Stimulated activated naive CD8-positive, alpha-beta T cell treated with anti-CD3 and anti-CD28 coated beads, Interleukin-15, amount 100 ng/mL, for 72 hours (primary cell): Measurements from ENCODE around the gene FST.

ENCODE experiments used
- ATAC-seq: fragments of 150-1000 bp; cut with Tn5 transposase; 2 replicates; pipeline ENCODE4 v1.10.0; 2021; ENCODE audit warnings: mild to moderate bottlenecking, moderate library complexity
- DNase-seq, 2 donors: peaks; one replicate each; pipeline ENCODE4 v3.0.0; 2021 to 2022
- H3K27ac Mint-ChIP-seq, 2 donors: one replicate each; pipeline ENCODE4 v1.8.0; 2022; ENCODE audit warnings: mild to moderate bottlenecking in 2 of 2, mixed read lengths in 2 of 2, moderate library complexity in 2 of 2
- H3K27me3 Mint-ChIP-seq: one replicate; pipeline ENCODE4 v1.8.0; 2022; ENCODE audit warnings: mixed read lengths
- H3K4me1 Mint-ChIP-seq: one replicate; pipeline ENCODE4 v1.8.0; 2022; ENCODE audit warnings: mild to moderate bottlenecking, mixed read lengths
- H3K4me3 Mint-ChIP-seq, 2 donors: one replicate each; pipeline ENCODE4 v1.8.0; 2022; ENCODE audit warnings: mild to moderate bottlenecking in 2 of 2, mixed read lengths in 2 of 2, moderate library complexity in 1 of 2
- H3K9me3 Mint-ChIP-seq, 2 donors: one replicate each; pipeline ENCODE4 v1.8.0; 2022; ENCODE audit warnings: mixed read lengths in 2 of 2

Gene FST

DNA sequence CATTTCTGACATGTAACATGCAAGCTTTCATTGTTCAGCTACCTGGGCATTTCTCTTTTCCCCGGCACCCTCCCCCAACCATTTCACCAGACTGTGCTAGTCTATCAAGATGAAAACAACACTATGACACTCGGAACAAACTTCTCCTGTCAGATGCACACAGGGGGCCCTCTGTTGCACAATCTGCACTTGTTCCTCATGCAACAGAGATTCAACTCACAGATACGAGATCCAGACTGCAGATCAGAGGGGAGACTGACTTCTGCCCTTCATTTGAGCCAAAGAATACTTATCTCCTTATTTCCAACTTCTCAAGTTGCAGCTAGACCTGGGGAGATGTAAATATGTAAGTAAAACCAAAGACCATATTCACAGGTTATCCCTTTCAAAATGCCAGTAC is 15.7 kb upstream of the FST start:
- Mint-ChIP-seq H3K27me3 (peaks cover 36% of the 10 kb centered on the region), H3K4me3 (no peak overlapping the region), H3K9me3 (no peaks in the 10 kb centered on the region), H3K27ac (no peak overlapping the region), H3K4me1 (no peaks in the 10 kb centered on the region)
- ATAC-seq (no peak), DNase-seq (no peak)

DNA sequence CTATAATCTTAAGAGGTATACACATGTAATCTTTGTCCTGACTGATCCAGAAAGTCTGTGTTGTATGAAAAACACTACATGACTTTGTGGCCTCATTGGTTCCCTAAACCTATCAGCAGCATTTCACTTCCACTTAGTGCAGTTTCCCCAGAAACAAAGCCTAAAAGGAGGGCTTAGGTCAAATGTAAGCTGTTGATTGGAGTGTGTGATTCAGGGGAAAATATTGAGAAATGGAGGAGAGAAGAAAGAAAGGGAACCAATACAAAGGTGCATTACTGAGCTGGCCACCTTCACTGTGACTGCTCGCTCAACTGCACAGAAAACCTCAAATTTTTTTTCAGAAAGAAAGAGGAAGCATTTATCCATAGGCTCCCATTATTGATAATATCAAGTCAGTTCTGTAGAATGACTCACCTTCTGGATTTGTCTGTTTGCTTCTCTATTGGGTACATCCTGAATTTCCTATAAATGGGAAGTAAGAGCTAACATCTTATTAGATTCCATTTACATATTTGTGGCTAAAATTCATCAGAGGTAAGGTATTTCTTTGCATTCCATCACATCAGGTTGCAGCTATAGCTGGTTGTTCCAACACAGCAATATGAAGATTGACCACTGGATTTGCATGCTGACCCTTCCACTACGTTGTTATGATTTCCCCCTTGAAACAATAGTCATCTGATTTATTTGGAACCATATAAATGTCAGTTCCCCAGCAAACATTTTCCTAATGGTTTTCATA is 10.3 kb upstream of the FST start:
- Mint-ChIP-seq H3K27me3 (peaks cover 51% of the 10 kb centered on the region), H3K4me3 (no peak overlapping the region), H3K4me1 (no peaks in the 10 kb centered on the region), H3K27ac (no peak overlapping the region), H3K9me3 (no peaks in the 10 kb centered on the region)
- DNase-seq (no peak), ATAC-seq (no peak)

DNA sequence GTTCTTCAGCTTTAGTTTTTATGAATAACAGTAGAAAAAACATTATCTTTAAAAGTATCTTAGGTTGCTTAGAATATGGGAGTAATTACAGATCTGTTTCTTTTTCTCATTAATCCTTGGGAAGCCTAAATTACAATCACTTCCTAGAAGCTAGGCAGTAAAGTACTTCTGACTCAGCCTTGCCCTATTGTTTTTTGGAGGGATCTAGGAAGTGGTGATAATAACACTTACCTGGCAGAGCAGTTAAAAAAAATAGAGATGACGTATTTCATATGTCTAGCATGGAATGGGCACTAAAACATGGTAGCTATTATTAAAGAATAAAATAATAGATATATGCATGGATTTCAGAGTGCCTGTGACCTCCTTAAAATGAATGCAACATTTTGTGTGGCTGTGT is 8.2 kb upstream of the FST start:
- H3K27me3 Mint-ChIP-seq, result peaks cover 60% of the 10 kb centered on the region
- H3K27ac Mint-ChIP-seq, result no peak overlapping the region
- no peak for ATAC-seq
- no peak for DNase-seq
- H3K4me3 Mint-ChIP-seq, result no peak overlapping the region
- no peaks in the 10 kb centered on the region for H3K4me1 Mint-ChIP-seq
- no peaks in the 10 kb centered on the region for H3K9me3 Mint-ChIP-seq

DNA sequence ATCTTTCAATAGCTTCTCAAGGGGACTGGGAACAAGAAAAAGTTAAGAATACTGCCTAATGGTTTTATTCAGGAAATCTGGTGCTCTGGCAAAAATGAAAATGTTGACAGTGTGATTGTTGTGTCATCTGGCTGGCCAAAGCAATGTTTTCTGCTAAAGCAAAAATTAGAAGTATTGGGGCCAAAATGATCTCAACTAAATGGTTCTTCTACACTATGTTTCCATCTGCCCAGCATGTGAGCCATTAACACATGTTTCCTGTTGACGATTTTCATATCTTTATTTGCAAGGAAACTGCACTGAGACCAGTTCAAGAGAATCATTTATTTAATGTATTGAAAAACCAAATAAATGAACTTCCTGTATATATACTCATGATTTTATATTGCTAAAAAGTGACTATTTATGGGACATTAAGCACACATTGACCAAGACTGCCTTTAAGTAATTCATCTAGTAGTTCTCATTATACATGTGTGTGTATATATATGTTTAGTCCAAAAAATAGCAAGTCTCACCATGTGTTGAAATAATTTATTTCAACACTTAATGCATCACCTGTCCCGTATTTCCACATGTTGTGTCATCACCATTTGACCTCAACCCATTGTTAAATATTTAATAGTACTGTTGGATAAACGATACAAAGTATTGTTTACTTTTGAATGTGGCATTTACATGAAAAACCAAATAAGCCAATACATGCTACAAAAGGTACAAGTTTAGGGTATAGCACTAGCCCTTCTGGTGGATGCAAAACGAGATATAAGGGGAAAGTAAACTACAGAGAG is 7.5 kb upstream of the FST start:
- Mint-ChIP-seq H3K27ac (no peak overlapping the region), H3K4me1 (no peaks in the 10 kb centered on the region), H3K9me3 (no peaks in the 10 kb centered on the region), H3K4me3 (no peak overlapping the region), H3K27me3 (peaks cover 60% of the 10 kb centered on the region)
- DNase-seq (no peak), ATAC-seq (no peak)

DNA sequence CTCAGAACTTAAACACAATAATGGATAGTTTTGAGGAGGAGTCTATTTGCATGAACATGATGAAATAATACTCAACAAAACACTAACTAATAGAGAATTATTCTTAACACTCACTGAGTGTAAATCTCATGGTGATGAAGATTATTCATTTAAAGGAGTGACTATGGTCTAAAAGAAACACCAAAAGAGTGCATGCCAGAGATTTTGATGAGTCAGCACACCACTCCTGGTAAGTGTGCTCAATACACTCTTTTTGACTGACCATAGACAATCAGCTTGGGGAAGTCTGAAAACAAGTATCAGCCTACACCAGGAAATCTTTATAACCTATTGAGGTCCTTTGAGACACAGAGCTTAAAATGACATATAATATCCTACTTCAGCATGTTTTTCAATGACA is 6.8 kb upstream of the FST start:
- H3K9me3 Mint-ChIP-seq, result no peaks in the 10 kb centered on the region
- H3K27me3 Mint-ChIP-seq, result peaks cover 67% of the 10 kb centered on the region
- H3K27ac Mint-ChIP-seq, result no peak overlapping the region

DNA sequence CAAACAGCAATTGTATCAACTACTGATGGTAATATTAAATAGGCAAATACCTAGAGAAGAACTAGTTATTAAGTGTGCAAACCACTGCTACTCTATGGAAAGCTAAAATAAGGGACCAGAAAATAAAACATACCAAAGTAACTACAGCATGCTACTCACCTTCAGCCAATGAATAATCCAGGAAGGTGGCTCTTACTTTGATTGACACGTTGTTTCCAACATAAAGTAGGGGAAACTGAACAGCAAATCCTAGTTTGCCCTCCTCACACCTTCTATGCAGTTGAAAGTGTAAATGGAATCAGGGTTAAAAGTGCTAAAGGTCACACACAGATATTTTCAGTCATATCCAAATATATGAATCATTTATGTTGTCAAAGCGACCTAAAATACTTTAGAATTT is 5.1 kb upstream of the FST start:
- Mint-ChIP-seq H3K4me3 (no peak overlapping the region), H3K27me3 (peaks cover 69% of the 10 kb centered on the region), H3K27ac (no peak overlapping the region), H3K4me1 (peaks cover 15% of the 10 kb centered on the region), H3K9me3 (no peaks in the 10 kb centered on the region)
- DNase-seq (no peak), ATAC-seq (no peak)

More for the DNA sequence above, 6.8 kb upstream of the FST start:
- ATAC-seq (no peak), DNase-seq (no peak)
- Mint-ChIP-seq H3K4me1 (peaks cover 6% of the 10 kb centered on the region), H3K4me3 (no peak overlapping the region)

DNA sequence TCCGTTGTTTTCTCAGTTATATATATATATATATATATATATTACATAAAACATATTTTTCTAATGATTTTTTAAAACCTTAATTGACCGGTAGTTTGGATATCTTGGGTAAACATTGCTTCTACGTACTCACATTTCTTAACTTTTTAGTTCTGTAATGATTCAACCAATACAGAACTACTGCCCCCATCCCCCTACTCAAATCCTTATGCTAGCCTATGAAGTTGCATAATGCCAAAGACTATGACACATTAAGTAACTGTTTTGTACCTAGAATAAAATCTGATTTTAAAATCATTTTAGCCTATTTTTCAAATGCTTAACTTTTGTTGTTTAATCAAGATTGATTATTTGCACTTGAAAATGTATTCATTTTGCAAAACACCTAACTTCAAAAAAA is 4.4 kb upstream of the FST start:
- H3K27me3 Mint-ChIP-seq, result peaks cover 72% of the 10 kb centered on the region
- peaks cover 21% of the 10 kb centered on the region for H3K4me1 Mint-ChIP-seq
- ATAC-seq (no peak), DNase-seq (no peak)
- no peak overlapping the region for H3K27ac Mint-ChIP-seq
- no peak overlapping the region for H3K4me3 Mint-ChIP-seq
- no peaks in the 10 kb centered on the region for H3K9me3 Mint-ChIP-seq

DNA sequence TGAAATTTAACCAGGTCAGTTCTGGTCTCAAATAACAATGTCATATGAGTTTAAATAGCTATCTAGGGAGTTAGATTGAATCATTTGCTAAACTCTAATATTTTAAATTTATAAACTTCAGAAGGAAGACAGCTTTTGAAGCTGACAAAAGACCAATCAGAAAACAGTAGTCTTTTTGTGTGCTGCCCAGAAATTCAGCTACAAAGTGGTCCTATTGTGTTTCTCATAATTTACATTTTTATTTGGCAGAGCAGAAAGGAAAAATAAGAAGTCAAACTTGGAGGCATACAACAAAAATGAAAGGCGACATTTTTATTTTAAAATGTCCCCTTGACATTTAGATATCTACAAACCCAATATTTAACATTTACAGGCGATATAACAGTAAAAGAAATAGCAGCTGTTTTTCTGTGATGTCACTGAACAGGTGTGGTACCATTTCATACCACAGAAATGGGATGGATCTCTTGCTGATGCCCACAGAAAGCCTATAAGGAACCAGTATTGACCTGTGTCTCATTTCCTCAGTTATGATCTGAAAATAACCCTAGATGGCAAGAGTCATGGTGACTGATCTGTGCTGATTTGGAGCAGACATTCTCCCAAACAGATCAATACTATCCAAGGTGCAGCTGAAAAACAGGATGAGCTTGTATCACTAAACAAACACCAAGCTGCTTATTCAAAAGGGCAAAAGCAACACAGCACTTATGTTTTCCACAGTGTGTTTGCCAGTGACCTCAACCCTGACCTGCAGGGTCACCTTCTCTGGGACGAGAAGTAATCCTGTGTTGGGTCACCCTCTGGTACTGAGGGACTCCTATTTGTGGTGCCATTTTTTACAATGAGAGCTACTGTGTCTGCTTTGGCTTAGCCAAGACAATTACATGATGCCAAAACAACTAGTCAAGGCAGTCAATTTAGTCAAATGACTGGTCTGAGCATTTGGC is 3.6 kb upstream of the FST start:
- no peaks in the 10 kb centered on the region for H3K9me3 Mint-ChIP-seq
- no peak overlapping the region for H3K27ac Mint-ChIP-seq
- no peak overlapping the region for H3K4me3 Mint-ChIP-seq
- H3K27me3 Mint-ChIP-seq, result peaks cover 67% of the 10 kb centered on the region
- ATAC-seq (no peak), DNase-seq (no peak)
- H3K4me1 Mint-ChIP-seq, result peaks cover 25% of the 10 kb centered on the region

DNA sequence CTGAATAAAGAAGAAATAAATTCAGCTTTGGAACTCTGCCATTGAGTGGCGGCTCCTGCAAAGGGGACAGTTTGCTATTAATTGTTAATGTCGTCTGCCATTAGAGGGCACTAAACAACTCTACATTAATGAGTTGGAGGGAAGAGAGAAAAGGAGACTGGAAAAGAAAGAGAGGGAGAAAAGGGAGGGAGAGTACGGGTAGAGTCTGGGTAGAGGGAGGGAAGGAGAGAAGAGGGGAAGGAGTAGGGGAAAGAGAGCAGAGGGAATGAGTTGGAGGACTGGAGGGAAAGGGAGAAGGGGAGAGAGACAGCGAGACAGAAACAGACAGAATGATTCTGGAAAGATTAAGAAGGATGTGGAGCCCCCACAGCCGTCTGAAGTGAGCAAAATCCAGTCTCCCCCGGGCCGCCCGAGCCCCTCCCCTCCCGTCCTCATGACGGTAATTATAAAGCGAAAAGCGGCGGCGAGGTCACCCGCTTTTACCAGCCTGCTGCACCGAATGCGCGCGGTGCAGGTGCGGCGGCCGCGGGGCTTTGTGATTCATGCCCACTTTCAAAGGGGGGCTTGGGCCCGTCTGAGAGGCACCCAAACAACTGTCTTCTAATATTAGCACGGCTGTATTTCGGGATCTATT is 1.9 kb upstream of the FST start:
- Mint-ChIP-seq H3K9me3 (no peaks in the 10 kb centered on the region), H3K4me1 (peaks cover 42% of the 10 kb centered on the region), H3K27me3 (peaks cover 70% of the 10 kb centered on the region), H3K27ac (peak overlapping the region in 1 of 2 donors; percentile 0), H3K4me3 (peak overlapping the region; percentile 91 to 96)
- DNase-seq (peak in 1 of 2 donors; percentile 19), ATAC-seq (peak; percentile 24)

DNA sequence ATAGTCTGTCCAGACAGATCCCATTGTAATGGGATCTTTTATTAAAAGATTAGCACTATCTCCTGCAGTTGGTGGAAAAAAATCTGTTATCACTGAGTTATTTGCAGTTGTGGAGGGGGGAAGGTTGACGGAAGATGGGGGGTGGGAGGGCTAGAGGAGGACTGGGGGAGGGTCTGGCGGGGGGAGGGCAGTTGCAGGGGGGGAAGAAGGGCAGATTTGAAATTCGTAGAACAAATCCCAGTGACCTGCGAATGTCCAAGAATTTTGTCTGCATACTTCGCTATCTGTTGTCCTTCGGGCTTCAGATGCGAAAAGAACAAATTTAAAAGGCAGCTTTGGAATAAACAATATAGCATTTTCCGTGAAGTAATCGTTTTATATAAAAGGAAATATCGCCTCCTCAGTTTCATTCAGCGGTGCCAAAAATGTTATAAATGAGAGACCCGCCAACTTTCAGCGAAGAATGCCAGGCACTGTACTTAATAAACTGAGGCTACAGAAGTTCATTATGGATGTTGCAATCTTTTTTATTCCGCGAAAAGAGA is 1.3 kb upstream of the FST start:
- Mint-ChIP-seq H3K27ac (peak overlapping the region in 1 of 2 donors; percentile 1), H3K27me3 (peaks cover 70% of the 10 kb centered on the region), H3K4me1 (peaks cover 47% of the 10 kb centered on the region), H3K4me3 (peak overlapping the region; percentile 91 to 96), H3K9me3 (no peaks in the 10 kb centered on the region)
- DNase-seq (no peak), ATAC-seq (no peak)

DNA sequence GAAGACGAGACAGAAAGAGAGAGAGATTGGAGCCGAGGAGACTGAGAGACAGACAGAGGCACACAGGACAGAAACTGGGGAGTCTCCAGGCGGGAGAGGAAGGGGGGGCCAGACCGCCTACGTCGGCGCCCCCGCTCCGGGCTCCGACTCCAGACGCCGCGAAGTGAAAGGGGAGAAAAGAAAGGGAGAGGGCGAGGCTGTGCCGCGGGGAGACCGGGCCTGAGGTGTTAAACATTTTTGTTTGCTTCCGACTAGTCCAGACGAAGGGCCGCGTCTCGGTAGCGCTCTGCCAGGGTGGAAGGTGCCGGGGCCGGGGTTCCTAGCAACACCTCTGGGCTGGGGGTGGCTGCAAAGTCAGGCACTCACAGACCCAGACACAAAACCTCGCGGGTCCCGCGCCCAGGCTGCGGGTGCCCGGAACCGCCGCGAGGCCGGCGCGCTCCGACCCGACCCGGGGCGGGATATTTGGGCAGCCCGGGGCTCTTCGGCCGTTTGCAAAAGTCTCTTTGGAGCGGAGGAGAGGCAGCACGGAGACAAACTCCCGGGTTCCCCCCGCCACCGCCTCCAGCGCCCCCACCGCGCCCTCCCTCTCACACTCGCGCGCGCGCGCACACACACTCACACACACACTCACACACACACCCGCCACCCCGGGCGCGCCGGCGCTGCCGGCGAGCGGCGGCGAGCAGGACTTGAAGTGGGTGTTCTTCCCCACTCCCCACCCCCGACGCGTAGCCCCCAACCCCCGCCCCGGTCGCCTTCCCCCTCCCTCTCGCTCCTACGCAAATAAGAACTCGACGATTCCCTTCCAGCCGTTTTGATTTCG is 626 bp upstream of the FST start:
- Mint-ChIP-seq H3K4me1 (peaks cover 47% of the 10 kb centered on the region), H3K27ac (peak overlapping the region in 1 of 2 donors; percentile 1), H3K27me3 (peaks cover 69% of the 10 kb centered on the region), H3K4me3 (peak overlapping the region; percentile 91 to 96), H3K9me3 (no peaks in the 10 kb centered on the region)
- peak; percentile 42 to 49 for DNase-seq
- peak; percentile 48 for ATAC-seq

DNA sequence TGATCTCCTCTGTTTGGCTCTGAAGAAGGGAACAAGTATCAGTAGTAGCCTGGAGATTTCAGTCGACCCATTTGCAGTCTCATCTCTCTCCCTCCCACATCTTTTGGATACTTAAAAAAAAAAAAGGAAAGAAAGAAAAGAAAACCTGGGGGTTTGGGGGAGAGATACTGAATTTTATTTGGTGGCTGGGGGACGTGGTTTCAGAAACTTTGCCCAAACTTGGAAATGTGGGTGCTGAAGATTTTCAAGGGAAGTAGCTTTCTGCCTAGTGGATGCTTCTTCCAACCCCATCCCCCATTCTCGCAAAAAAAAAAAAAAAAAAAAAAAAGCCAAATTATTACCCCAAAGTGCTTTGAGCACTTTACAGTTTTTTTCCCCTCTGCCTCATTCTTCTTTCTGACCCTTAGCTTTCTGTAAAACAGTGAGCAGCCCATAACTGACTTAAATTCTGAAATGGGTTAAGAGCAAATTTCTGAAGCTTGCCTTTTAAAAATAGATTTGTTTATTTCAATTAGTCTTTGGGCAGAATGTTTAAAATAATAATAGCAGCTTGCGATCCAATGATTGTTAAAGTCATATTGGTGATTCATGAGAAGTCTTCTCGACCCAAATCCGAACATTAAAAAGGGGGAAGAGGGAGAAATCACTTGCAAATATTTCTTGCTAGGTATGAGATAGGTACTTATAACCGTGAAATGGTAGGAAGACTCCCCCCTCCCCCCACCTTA is 894 bp downstream of the FST start:
- peaks cover 60% of the 10 kb centered on the region for H3K27me3 Mint-ChIP-seq
- H3K4me3 Mint-ChIP-seq, result peak overlapping the region; percentile 89 to 96
- ATAC-seq (no peak), DNase-seq (no peak)
- H3K4me1 Mint-ChIP-seq, result peaks cover 47% of the 10 kb centered on the region
- H3K9me3 Mint-ChIP-seq, result no peaks in the 10 kb centered on the region
- H3K27ac Mint-ChIP-seq, result peak overlapping the region in 1 of 2 donors; percentile 10

DNA sequence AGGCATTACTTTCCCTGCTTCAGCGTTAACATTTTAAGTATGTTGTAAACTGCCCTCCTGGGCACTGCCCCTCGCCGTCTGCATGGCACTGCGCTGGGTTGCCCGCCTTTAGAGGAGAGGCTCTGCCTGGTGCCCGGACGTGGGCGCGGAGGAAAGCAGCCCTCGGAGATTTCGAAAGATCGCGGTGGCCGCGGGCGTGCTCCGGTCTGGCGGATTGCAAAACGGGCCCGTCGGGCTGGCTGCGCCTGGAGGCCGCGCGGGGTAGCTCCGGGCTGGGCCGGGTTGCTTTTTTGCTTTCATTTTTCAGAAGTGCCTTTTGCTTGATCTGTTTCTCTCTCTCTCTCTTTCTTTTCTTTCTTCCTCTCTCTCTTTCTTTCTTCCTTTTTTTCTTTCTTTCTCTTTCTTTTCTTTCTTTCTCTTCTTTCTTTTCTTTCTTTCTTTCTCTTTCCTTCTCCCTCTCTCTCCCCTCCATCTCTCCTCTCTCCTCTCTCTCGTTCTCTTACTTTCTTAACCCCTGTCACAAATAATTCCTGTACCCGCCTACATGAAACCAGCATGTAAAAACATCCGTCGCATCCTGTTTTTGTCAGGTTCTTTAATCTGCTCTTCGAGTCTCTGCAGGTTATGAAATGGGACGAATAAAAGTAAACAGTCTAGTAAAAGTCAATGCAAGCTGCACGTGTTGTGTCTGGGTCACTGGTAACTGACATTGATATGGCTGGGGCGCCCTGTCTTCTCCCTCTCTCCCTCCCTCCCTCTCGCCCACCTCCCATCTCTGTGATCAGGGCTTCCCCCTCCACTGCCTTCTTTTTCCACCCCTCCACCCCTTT is 1.7 kb downstream of the FST start:
- peak; percentile 76 to 81 for DNase-seq
- peak; percentile 76 for ATAC-seq
- H3K9me3 Mint-ChIP-seq, result no peaks in the 10 kb centered on the region
- peak overlapping the region; percentile 89 to 96 for H3K4me3 Mint-ChIP-seq
- H3K27ac Mint-ChIP-seq, result peak overlapping the region; percentile 53 to 75
- H3K27me3 Mint-ChIP-seq, result peaks cover 54% of the 10 kb centered on the region
- peaks cover 47% of the 10 kb centered on the region for H3K4me1 Mint-ChIP-seq
